OCI-LY7 (cell line): Measurements from ENCODE around the gene JPH2. TPM values are rescaled to one million over a fixed set of nuclear protein-coding genes. Genes with fewer than 3 reads are reported as not detected.

Experiments
- BruUV-seq: library from RNA; stranded (reverse); fragments of 400-500 nt; replicated peaks from 2 replicates; lab custom pipeline; 2021; lab: Mats Ljungman, UMichigan
- CTCF ChIA-PET: fragments of 300-600 bp; sonication (Branson Sonifier 250); formaldehyde crosslinking; loops from one replicate; lab custom pipeline; 2022; ENCODE audit warnings: antibody characterized with exemption; ENCODE audit not compliant: unreplicated experiment; lab: Charles Lee
- POLR2A ChIA-PET: fragments of 300-600 bp; sonication (Branson Sonifier 250); formaldehyde crosslinking; loops from one replicate; lab custom pipeline; 2022; ENCODE audit warnings: antibody characterized with exemption; lab: Charles Lee
- DNase-seq: peaks from one replicate; pipeline ENCODE4 v3.0.0-alpha.2; 2015; ENCODE audit warnings: low spot score
- H2AFZ ChIP-seq: fragments of 200-600 bp; sonication (generic), shearing (Covaris generic); 2 replicates; pipeline ENCODE4 v1.6.1; 2014; ENCODE audit warnings: mild to moderate bottlenecking, antibody characterized with exemption, low read length, moderate library complexity
- H3K27ac ChIP-seq: fragments of 200-600 bp; sonication (generic); 2 replicates; pipeline ENCODE4 v1.5.1; 2014; ENCODE audit warnings: mixed run types, low read depth, mild to moderate bottlenecking, moderate library complexity, low read length, inconsistent platforms; ENCODE audit not compliant: poor library complexity, severe bottlenecking
- H3K36me3 ChIP-seq: fragments of 200-600 bp; sonication (generic); 2 replicates; pipeline ENCODE4 v1.6.1; 2014; ENCODE audit warnings: mild to moderate bottlenecking, antibody characterized with exemption, low read length, moderate library complexity, mixed read lengths; ENCODE audit not compliant: insufficient read depth
- H3K4me1 ChIP-seq: fragments of 200-600 bp; sonication (generic); 2 replicates; pipeline ENCODE4 v1.5.1; 2014; ENCODE audit warnings: mild to moderate bottlenecking, low read length; ENCODE audit not compliant: insufficient read depth, poor library complexity, severe bottlenecking
- H3K4me2 ChIP-seq: fragments of 200-600 bp; sonication (generic); 2 replicates; pipeline ENCODE4 v1.6.1; 2014; ENCODE audit warnings: mild to moderate bottlenecking, low read length
- H3K4me3 ChIP-seq: fragments of 200-600 bp; sonication (generic); 2 replicates; pipeline ENCODE4 v1.5.1; 2014; ENCODE audit warnings: mild to moderate bottlenecking, low read depth, low read length; ENCODE audit not compliant: poor library complexity, severe bottlenecking
- H3K79me2 ChIP-seq: fragments of 200-600 bp; sonication (generic); 2 replicates; pipeline ENCODE4 v1.6.1; 2016; ENCODE audit warnings: low read depth, mild to moderate bottlenecking, low read length, moderate library complexity, mixed read lengths; ENCODE audit not compliant: insufficient read depth
- H3K9me2 ChIP-seq: fragments of 200-600 bp; sonication (generic); 2 replicates; pipeline ENCODE4 v1.6.1; 2016; ENCODE audit warnings: mild to moderate bottlenecking, low read length, mixed read lengths; ENCODE audit not compliant: insufficient read depth
- H3K9me3 ChIP-seq: fragments of 200-600 bp; sonication (generic); 2 replicates; pipeline ENCODE4 v1.6.1; 2014; ENCODE audit warnings: mild to moderate bottlenecking, mixed run types, low read length, mixed read lengths
- H4K20me1 ChIP-seq: fragments of 200-600 bp; sonication (generic); 2 replicates; pipeline ENCODE4 v1.6.1; 2014; ENCODE audit warnings: mild to moderate bottlenecking, antibody characterized with exemption, low read length, moderate library complexity, mixed read lengths; ENCODE audit not compliant: insufficient read depth
- CTCF ChIP-seq: fragments of 200-600 bp; sonication (generic); conservative IDR thresholded peaks from 2 replicates; pipeline ENCODE4 v1.5.1; 2014; ENCODE audit warnings: mild to moderate bottlenecking, antibody characterized with exemption, low read length, moderate library complexity, mixed read lengths
- EZH2phosphoT487 ChIP-seq: fragments of 200-600 bp; sonication (generic); IDR thresholded peaks from 2 replicates; pipeline ENCODE4 v1.6.1; 2018; ENCODE audit warnings: low read depth, borderline replicate concordance, mild to moderate bottlenecking, mixed run types, antibody characterized with exemption, low read length, moderate library complexity, mixed read lengths
- intact Hi-C: fragments of 100-400 bp; cut with micrococcal nuclease; formaldehyde crosslinking; loops from one replicate; pipeline ENCODE4 v1.10.0; 2022; ENCODE audit not compliant: unreplicated experiment
- total RNA-seq, 2 experiments: library from RNA; depleted of rRNA in 1 of 2; stranded (reverse); fragments of >200 nt in 1 of 2; shearing (Covaris generic) in 1 of 2; gene quantifications; 2 replicates each; pipeline ENCODE4 v1.2.3, GENCODE V29; 2014 to 2022

The JPH2 gene
- total RNA-seq, 2 experiments from 2014 or later: not detected

DNA sequence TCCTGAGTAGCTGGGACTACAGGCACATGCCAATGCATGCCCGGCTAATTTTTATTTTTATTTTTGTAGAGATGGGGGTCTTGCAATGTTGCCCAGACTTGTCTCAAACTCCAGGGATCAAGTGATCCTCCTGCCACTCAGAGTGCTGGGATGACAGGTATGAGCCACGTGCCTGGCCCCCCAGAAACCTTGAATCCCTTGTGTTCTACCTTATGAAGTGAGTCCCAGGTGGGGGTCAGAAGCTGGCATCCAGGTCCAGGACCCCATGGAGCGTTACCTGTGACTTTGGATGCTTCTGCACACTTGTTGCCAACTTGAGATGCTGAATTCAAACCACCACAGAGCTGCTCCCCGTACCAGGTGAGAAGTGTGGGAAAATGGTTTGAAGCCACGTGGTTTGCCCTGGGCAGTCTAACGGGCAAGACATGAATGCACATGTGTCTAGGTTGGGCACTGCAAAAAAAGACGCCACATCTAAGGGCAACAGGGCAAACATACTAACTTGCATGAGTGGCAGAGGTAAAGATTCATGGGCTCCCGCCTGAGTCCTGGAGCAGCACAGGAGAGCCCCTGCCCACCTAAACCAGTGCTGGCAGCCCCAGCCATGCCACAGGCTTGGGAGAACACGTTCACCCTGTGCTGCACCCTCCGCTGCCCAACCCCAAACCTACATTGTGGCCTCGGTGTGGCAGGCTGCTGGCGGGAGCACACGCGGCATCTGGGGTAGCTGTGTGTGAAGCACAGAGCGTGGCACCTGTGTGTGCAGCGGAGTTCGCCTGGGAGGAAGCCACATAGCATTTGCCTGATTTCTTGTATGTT lies 101.2 kb downstream of the JPH2 start:
- Histone ChIP-seq H3K9me2 (no peaks in the 10 kb centered on the region), H3K27ac (no peak overlapping the region), H2AFZ (no peak overlapping the region), H3K9me3 (no peaks in the 10 kb centered on the region), H4K20me1 (no peaks in the 10 kb centered on the region), H3K79me2 (no peaks in the 10 kb centered on the region), H3K4me1 (no peaks in the 10 kb centered on the region), H3K36me3 (no peaks in the 10 kb centered on the region), H3K4me2 (no peak overlapping the region), H3K4me3 (no peak overlapping the region)
- BruUV-seq: no TSS peak
- ChIA-PET POLR2A (no interaction called here), CTCF (no interaction called here)
- no peak for DNase-seq
- TF ChIP-seq CTCF: no peak
- no peak for TF ChIP-seq EZH2phosphoT487
- intact Hi-C loops: no loop called here

- ChIA-PET CTCF (no interaction called here), POLR2A (interaction anchor here (0.7 kb wide), 1 partner anchor 200 kb away, joined by 3 read pairs; no protein-coding TSS in a partner anchor)
- Histone ChIP-seq H3K4me2 (no peak overlapping the region), H2AFZ (no peak overlapping the region), H3K4me1 (no peaks in the 10 kb centered on the region), H3K36me3 (no peaks in the 10 kb centered on the region), H3K4me3 (no peak overlapping the region), H3K79me2 (no peaks in the 10 kb centered on the region), H3K9me3 (no peaks in the 10 kb centered on the region), H3K9me2 (no peaks in the 10 kb centered on the region), H3K27ac (no peak overlapping the region), H4K20me1 (no peaks in the 10 kb centered on the region)
- TF ChIP-seq EZH2phosphoT487 (no peak), CTCF (no peak)
- intact Hi-C loops: no loop called here
- no peak for DNase-seq
- no TSS peak for BruUV-seq
Measured at GRCh38 chr20:44084891-44085290, 102.1 kb downstream of the JPH2 start.

DNA sequence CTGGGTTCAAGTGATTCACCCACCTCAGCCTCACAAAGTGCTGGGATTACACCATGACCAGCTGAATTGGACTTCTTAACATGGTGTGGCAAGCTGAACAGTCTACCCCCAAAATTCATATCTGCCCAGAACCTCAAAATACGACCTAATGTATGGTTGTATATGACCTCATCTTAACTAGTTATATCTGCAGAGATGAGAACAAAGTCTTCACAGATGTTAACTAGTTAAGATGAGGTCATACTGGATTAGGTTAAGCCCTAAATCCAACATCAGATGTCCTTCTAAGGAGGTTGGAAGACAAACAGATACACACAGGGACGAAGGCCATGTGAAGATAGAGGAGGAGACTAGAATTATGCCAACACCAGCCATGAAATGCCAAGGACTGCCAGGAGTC lies 102.5 kb downstream of the JPH2 start:
- TF ChIP-seq EZH2phosphoT487: no peak
- no peak for TF ChIP-seq CTCF
- no peaks in the 10 kb centered on the region for H3K79me2 ChIP-seq
- intact Hi-C loops: no loop called here

More for the DNA sequence above, 102.5 kb downstream of the JPH2 start:
- Histone ChIP-seq H3K9me2 (no peaks in the 10 kb centered on the region), H3K36me3 (no peaks in the 10 kb centered on the region), H3K9me3 (no peaks in the 10 kb centered on the region), H3K4me3 (no peak overlapping the region), H3K4me2 (no peak overlapping the region), H3K4me1 (no peaks in the 10 kb centered on the region), H4K20me1 (no peaks in the 10 kb centered on the region), H3K27ac (no peak overlapping the region), H2AFZ (no peak overlapping the region)
- no TSS peak for BruUV-seq
- POLR2A ChIA-PET: interaction anchor here (0.7 kb wide), 3 partner anchors 38 to 540 kb away, joined by 3 to 5 read pairs (median 3); no protein-coding TSS in a partner anchor
- DNase-seq: no peak
- CTCF ChIA-PET: no interaction called here
